Liver (tissue), 3 donors: ENCODE results near the gene OSBPL1A.

ENCODE experiments used
- CTCF ChIP-seq: fragments of 150-350 bp; IDR thresholded peaks from 2 replicates; pipeline ENCODE4 v1.5.1; 2017; ENCODE audit warnings: improper control_type of control experiment, low read depth, low read length; ENCODE audit not compliant: missing input control
- SP1 ChIP-seq: IDR thresholded peaks from 2 replicates; pipeline ENCODE4 v1.6.1; 2018; ENCODE audit warnings: antibody characterized with exemption, mild to moderate bottlenecking
- donor health status: healthy.
- donor health status: healthy.

- TF ChIP-seq CTCF (no peak), SP1 (no peak)
Measured at GRCh38 chr18:24115628-24116027, 282.0 kb downstream of the OSBPL1A start.
